OCI-LY1 (cell line): ENCODE data around the gene TERB1.

Experiments used
- H2AFZ ChIP-seq: fragments of 200-600 bp; sonication (generic), shearing (Covaris generic); 2 replicates; pipeline ENCODE4 v1.6.0; 2014; ENCODE audit warnings: antibody characterized with exemption, mild to moderate bottlenecking, low read length
- H3F3A ChIP-seq: fragments of 200-600 bp; sonication (generic), shearing (Covaris generic); 2 replicates; pipeline ENCODE4 v1.6.0; 2014; ENCODE audit warnings: mild to moderate bottlenecking, antibody characterized with exemption, low read length, moderate library complexity; ENCODE audit not compliant: insufficient read depth
- H3K27ac ChIP-seq: fragments of 200-600 bp; sonication (generic); 2 replicates; pipeline ENCODE4 v1.5.1; 2014; ENCODE audit warnings: low read length, mixed run types, mild to moderate bottlenecking, low read depth; ENCODE audit not compliant: poor library complexity, severe bottlenecking
- H3K27me3 ChIP-seq: fragments of 200-600 bp; sonication (generic); 2 replicates; pipeline ENCODE4 v1.6.0; 2014; ENCODE audit warnings: antibody characterized with exemption, mild to moderate bottlenecking, low read length, moderate library complexity; ENCODE audit not compliant: insufficient read depth
- H3K36me3 ChIP-seq: fragments of 200-600 bp; sonication (generic); 2 replicates; pipeline ENCODE4 v1.6.1; 2014; ENCODE audit warnings: mild to moderate bottlenecking, antibody characterized with exemption, low read length, moderate library complexity, mixed read lengths; ENCODE audit not compliant: insufficient read depth
- H3K4me1 ChIP-seq: fragments of 200-600 bp; sonication (generic); 2 replicates; pipeline ENCODE4 v1.5.1; 2014; ENCODE audit warnings: mild to moderate bottlenecking, low read length, moderate library complexity; ENCODE audit not compliant: insufficient read depth, severe bottlenecking
- H3K4me2 ChIP-seq: fragments of 200-600 bp; sonication (generic), shearing (Covaris generic); 2 replicates; pipeline ENCODE4 v1.6.1; 2014; ENCODE audit warnings: low read length
- H3K4me3 ChIP-seq: fragments of 200-600 bp; sonication (generic); 2 replicates; pipeline ENCODE4 v1.5.1; 2014; ENCODE audit warnings: low read length, low read depth, mild to moderate bottlenecking, mixed read lengths; ENCODE audit not compliant: poor library complexity, severe bottlenecking
- H3K79me2 ChIP-seq: fragments of 200-600 bp; shearing (Covaris generic); 2 replicates; pipeline ENCODE4 v1.6.1; 2016; ENCODE audit warnings: mixed run types, low read length, mixed read lengths; ENCODE audit not compliant: insufficient read depth
- H3K9ac ChIP-seq: fragments of 200-600 bp; sonication (generic), shearing (Covaris generic); 2 replicates; pipeline ENCODE4 v1.6.1; 2014; ENCODE audit warnings: mild to moderate bottlenecking, low read length, mixed read lengths
- H3K9me2 ChIP-seq: fragments of 200-600 bp; sonication (generic), shearing (Covaris generic); 2 replicates; pipeline ENCODE4 v1.6.1; 2014; ENCODE audit warnings: low read depth, mild to moderate bottlenecking, low read length, mixed read lengths
- H3K9me3 ChIP-seq: fragments of 200-600 bp; shearing (Covaris generic); 2 replicates; pipeline ENCODE4 v1.6.1; 2014; ENCODE audit warnings: low read length, mixed read lengths
- H4K20me1 ChIP-seq: fragments of 200-600 bp; sonication (generic), shearing (Covaris generic); 2 replicates; pipeline ENCODE4 v1.6.0; 2016; ENCODE audit warnings: mild to moderate bottlenecking, low read length; ENCODE audit not compliant: insufficient read depth
- CTCF ChIP-seq: fragments of 200-600 bp; sonication (generic), shearing (Covaris generic); IDR thresholded peaks from 2 replicates; pipeline ENCODE4 v1.5.1; 2017; ENCODE audit warnings: mild to moderate bottlenecking, antibody characterized with exemption, low read length, moderate library complexity, mixed read lengths
- EZH2 ChIP-seq: fragments of 200-600 bp; sonication (generic), shearing (Covaris generic); IDR thresholded peaks from 2 replicates; pipeline ENCODE4 v1.8.0; 2017; ENCODE audit warnings: borderline replicate concordance, mixed run types, mild to moderate bottlenecking, antibody characterized with exemption, low read length, moderate library complexity, mixed read lengths

TERB1 gene

GRCh38 chr16:66845080-66845410, 43.7 kb upstream of the TERB1 start:
- H3K4me3 ChIP-seq = no peak overlapping the region
- TF ChIP-seq EZH2 (no peak), CTCF (no peak)
- no peaks in the 10 kb centered on the region for H3K79me2 ChIP-seq
- no peak overlapping the region for H3K9ac ChIP-seq
- H4K20me1 ChIP-seq = no peaks in the 10 kb centered on the region
- H3K4me1 ChIP-seq = no peaks in the 10 kb centered on the region
- H3K4me2 ChIP-seq = no peak overlapping the region
- H3K9me3 ChIP-seq = no peaks in the 10 kb centered on the region
- no peaks in the 10 kb centered on the region for H3K9me2 ChIP-seq
- H3K27me3 ChIP-seq = peaks cover 8% of the 10 kb centered on the region; the same call in 1 of the 2 replicates
- H3K36me3 ChIP-seq = no peaks in the 10 kb centered on the region
- H3F3A ChIP-seq = no peaks in the 10 kb centered on the region
- no peak overlapping the region for H2AFZ ChIP-seq
- no peak overlapping the region for H3K27ac ChIP-seq

GRCh38 chr16:66844342-66845079, 43.1 kb upstream of the TERB1 start, which contains the start of gene CA7:
Gene CA7 (plus strand): TSS chr16:66844414. CDS start chr16:66844488, 74 bp downstream.
- TF ChIP-seq CTCF = no peak
- no peak for TF ChIP-seq EZH2
- no peak within 1 kb of the TSS for H2AFZ ChIP-seq
- H3K4me3 ChIP-seq = no peak within 1 kb of the TSS
- H3K4me2 ChIP-seq = no peak within 1 kb of the TSS; the same call in 1 of the 2 replicates
- H3K79me2 ChIP-seq = no peaks in the 10 kb centered on the region
- H3K9me3 ChIP-seq = no peaks in the 10 kb centered on the region
- H3K27ac ChIP-seq = no peak within 1 kb of the TSS
- H3K27me3 ChIP-seq = peaks cover 8% of the 10 kb centered on the region; the same call in 1 of the 2 replicates
- H3K36me3 ChIP-seq = no peaks in the 10 kb centered on the region
- H3K4me1 ChIP-seq = no peaks in the 10 kb centered on the region
- H3K9ac ChIP-seq = no peak within 1 kb of the TSS
- H3F3A ChIP-seq = no peaks in the 10 kb centered on the region
- H3K9me2 ChIP-seq = no peaks in the 10 kb centered on the region
- H4K20me1 ChIP-seq = no peaks in the 10 kb centered on the region

GRCh38 chr16:66844009-66844341, 42.6 kb upstream of the TERB1 start:
- Histone ChIP-seq H3K79me2 (no peaks in the 10 kb centered on the region), H2AFZ (no peak overlapping the region), H3K27me3 (peaks cover 8% of the 10 kb centered on the region; the same call in 1 of the 2 replicates), H3K4me3 (no peak overlapping the region), H3F3A (no peaks in the 10 kb centered on the region), H4K20me1 (no peaks in the 10 kb centered on the region), H3K27ac (no peak overlapping the region), H3K4me2 (no peak overlapping the region), H3K9me2 (no peaks in the 10 kb centered on the region), H3K4me1 (no peaks in the 10 kb centered on the region), H3K9me3 (no peaks in the 10 kb centered on the region), H3K36me3 (no peaks in the 10 kb centered on the region), H3K9ac (no peak overlapping the region)
- TF ChIP-seq EZH2 (no peak), CTCF (no peak)
